Activated CD8-positive, alpha-beta T cell treated with anti-CD3 and anti-CD28 coated beads for 36 hours (primary cell): ENCODE data around the gene ZNF598. TPM values are rescaled to one million over a fixed set of nuclear protein-coding genes. Genes with fewer than 3 reads are reported as not detected.

ENCODE experiments used
- ATAC-seq: fragments of 200-7000 bp; cut with Tn5 transposase; one replicate; pipeline ENCODE4 v1.10.0; 2021; ENCODE audit warnings: mild to moderate bottlenecking, moderate library complexity
- CTCF ChIA-PET: fragments of 350-600 bp; sonication (Branson Sonifier 250); formaldehyde crosslinking; loops from one replicate; lab custom pipeline; 2021; ENCODE audit warnings: antibody characterized with exemption; lab: Charles Lee
- POLR2A ChIA-PET: fragments of 350-600 bp; sonication (Branson Sonifier 250); formaldehyde crosslinking; loops from one replicate; lab custom pipeline; 2021; ENCODE audit warnings: antibody characterized with exemption; lab: Charles Lee
- DNase-seq: peaks from one replicate; pipeline ENCODE4 v3.0.0-alpha.2; 2020
- H3K27ac Mint-ChIP-seq: one replicate; pipeline ENCODE4 v1.8.0; 2021; ENCODE audit warnings: mild to moderate bottlenecking, mixed read lengths
- H3K27me3 Mint-ChIP-seq: one replicate; pipeline ENCODE4 v1.8.0; 2021; ENCODE audit warnings: mixed read lengths
- H3K36me3 Mint-ChIP-seq: one replicate; pipeline ENCODE4 v1.8.0; 2021; ENCODE audit warnings: low read depth, mixed read lengths
- H3K4me1 Mint-ChIP-seq: one replicate; pipeline ENCODE4 v1.8.0; 2021; ENCODE audit warnings: low read depth, mixed read lengths
- H3K4me3 Mint-ChIP-seq: one replicate; pipeline ENCODE4 v1.8.0; 2021; ENCODE audit warnings: mild to moderate bottlenecking, moderate library complexity, mixed read lengths
- H3K9me3 Mint-ChIP-seq: one replicate; pipeline ENCODE4 v1.8.0; 2021; ENCODE audit warnings: mixed read lengths
- intact Hi-C: fragments of 100-400 bp; cut with micrococcal nuclease; formaldehyde crosslinking; loops from one replicate; pipeline ENCODE4 v1.10.0; 2022
- total RNA-seq, 2 experiments: library from RNA; stranded (reverse); gene quantifications; one replicate each; pipeline ENCODE4 v1.2.3, GENCODE V29; 2021
- TF ChIP-seq, protein P1 (sequence below): fragments of 200-600 bp; IDR thresholded peaks from one replicate; pipeline ENCODE4 v1.8.0; 2022; ENCODE audit warnings: antibody characterized with exemption, mild to moderate bottlenecking

Gene ZNF598
- total RNA-seq = 10 to 100 TPM; 85.5 to 90.3 TPM

- Mint-ChIP-seq H3K4me3 (peak within 1 kb of the TSS; percentile 97), H3K9me3 (no peaks in the 10 kb centered on the region), H3K36me3 (peaks cover 34% of the 10 kb centered on the region), H3K27ac (peak within 1 kb of the TSS; percentile 94), H3K4me1 (peaks cover 39% of the 10 kb centered on the region), H3K27me3 (no peaks in the 10 kb centered on the region)
- POLR2A ChIA-PET = interaction anchor here (1.1 to 2.8 kb wide), 5 partner anchors 14 to 142 kb away, joined by 5 to 12 read pairs (median 8); partner anchors contain the start of genes RPS2 and TBL3
- ATAC-seq (peak; percentile 94), DNase-seq (peak; percentile 83)
- intact Hi-C loops = no loop called here
- TF ChIP-seq, protein P1, sequence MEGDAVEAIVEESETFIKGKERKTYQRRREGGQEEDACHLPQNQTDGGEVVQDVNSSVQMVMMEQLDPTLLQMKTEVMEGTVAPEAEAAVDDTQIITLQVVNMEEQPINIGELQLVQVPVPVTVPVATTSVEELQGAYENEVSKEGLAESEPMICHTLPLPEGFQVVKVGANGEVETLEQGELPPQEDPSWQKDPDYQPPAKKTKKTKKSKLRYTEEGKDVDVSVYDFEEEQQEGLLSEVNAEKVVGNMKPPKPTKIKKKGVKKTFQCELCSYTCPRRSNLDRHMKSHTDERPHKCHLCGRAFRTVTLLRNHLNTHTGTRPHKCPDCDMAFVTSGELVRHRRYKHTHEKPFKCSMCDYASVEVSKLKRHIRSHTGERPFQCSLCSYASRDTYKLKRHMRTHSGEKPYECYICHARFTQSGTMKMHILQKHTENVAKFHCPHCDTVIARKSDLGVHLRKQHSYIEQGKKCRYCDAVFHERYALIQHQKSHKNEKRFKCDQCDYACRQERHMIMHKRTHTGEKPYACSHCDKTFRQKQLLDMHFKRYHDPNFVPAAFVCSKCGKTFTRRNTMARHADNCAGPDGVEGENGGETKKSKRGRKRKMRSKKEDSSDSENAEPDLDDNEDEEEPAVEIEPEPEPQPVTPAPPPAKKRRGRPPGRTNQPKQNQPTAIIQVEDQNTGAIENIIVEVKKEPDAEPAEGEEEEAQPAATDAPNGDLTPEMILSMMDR = no peak
- CTCF ChIA-PET = interaction anchor here (2.2 kb wide), 1 partner anchor 131 kb away, joined by 8 read pairs; no protein-coding TSS in a partner anchor
Observed at GRCh38 chr16:2009791-2010510, at the start of gene ZNF598. Gene ZNF598, minus strand, starts transcription at chr16:2009821.

DNA sequence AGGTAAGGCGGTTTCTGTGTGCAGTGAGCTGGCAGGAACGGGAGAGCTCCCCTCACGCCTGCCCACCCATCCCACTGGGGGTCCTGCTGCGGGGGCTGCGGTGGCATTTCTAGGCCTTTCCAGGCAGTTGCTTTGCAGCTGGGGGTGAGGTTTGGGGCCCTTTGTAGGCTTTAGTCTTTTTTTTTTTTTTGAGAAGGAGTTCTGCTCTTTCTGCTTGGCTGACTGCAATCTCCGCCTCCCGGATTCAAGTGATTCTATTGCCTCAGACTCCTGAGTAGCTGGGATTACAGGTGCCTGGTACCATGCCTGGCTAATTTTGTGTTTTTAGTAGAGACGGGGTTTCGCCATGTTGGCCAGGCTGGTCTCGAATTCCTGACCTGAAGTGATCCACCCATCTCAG, 49.3 kb upstream of the ZNF598 start:
- TF ChIP-seq, protein P1 = no peak
- ATAC-seq (no peak), DNase-seq (no peak)
- ChIA-PET CTCF (interaction anchor here (0.7 to 2.1 kb wide), 2 partner anchors 82 to 188 kb away, joined by 3 to 6 read pairs; no protein-coding TSS in a partner anchor), POLR2A (interaction anchor here (0.7 kb wide), 1 partner anchor 130 kb away, joined by 3 read pairs; no protein-coding TSS in a partner anchor)
- H3K4me3 Mint-ChIP-seq = no peak overlapping the region
- intact Hi-C loops = no loop called here
- peaks cover 1% of the 10 kb centered on the region for H3K36me3 Mint-ChIP-seq
- no peaks in the 10 kb centered on the region for H3K27me3 Mint-ChIP-seq
- H3K9me3 Mint-ChIP-seq = no peaks in the 10 kb centered on the region
- no peaks in the 10 kb centered on the region for H3K4me1 Mint-ChIP-seq
- H3K27ac Mint-ChIP-seq = no peak overlapping the region

DNA sequence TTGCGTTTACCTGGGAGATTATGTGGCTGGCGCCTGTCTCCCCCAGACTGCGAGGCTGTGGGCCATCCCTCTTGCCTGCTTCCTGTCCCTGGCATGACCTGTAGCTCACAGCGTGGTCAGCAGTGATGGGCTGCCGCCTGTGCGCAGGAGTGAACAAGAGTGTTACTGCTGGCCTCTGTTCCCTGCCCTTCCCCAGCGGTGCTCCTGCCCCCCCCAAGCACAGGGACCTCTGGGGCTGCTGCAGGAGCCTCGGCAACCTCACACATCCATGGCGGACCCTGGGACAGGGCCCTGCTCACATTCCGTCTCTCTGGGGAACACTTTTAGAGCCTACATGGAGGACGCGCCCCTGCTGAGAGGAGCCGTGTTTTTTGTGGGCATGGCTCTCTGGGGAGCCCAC, 48.8 kb upstream of the ZNF598 start:
- ATAC-seq = no peak
- intact Hi-C loops = no loop called here
- Mint-ChIP-seq H3K27me3 (no peaks in the 10 kb centered on the region), H3K9me3 (no peaks in the 10 kb centered on the region), H3K27ac (no peak overlapping the region), H3K4me1 (no peaks in the 10 kb centered on the region), H3K4me3 (no peak overlapping the region), H3K36me3 (peaks cover 6% of the 10 kb centered on the region)
- POLR2A ChIA-PET = no interaction called here
- CTCF ChIA-PET = interaction anchor here (2.1 kb wide), 1 partner anchor 82 kb away, joined by 6 read pairs; no protein-coding TSS in a partner anchor
- DNase-seq = no peak
- TF ChIP-seq, protein P1 = no peak

DNA sequence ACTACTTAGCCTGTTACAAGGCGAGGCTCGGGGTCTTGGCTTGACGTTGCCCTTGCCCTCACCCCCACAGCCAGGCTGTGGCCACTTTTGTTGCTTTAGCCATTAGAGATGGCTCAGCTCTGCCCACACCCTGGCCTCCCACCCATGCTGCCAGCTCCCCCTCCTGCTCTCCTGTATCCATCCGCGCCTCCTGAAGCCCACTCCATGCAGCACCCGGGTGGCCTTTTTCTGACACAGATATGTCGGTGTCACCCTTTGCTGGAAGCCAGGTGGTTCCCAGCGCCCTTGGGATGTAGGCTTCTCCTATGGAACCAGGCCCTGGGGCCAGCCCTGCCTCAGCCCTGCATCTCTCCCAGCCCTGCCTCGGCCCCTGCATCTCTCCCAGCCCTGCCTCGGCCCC, 47.8 kb upstream of the ZNF598 start:
- H3K9me3 Mint-ChIP-seq = no peaks in the 10 kb centered on the region
- TF ChIP-seq, protein P1 = no peak
- CTCF ChIA-PET = interaction anchor here (2.1 kb wide), 1 partner anchor 83 kb away, joined by 6 read pairs; no protein-coding TSS in a partner anchor
- ATAC-seq (no peak), DNase-seq (no peak)
- no peak overlapping the region for H3K4me3 Mint-ChIP-seq
- H3K4me1 Mint-ChIP-seq = no peaks in the 10 kb centered on the region
- no peaks in the 10 kb centered on the region for H3K27me3 Mint-ChIP-seq
- H3K27ac Mint-ChIP-seq = no peak overlapping the region
- intact Hi-C loops = no loop called here
- POLR2A ChIA-PET = interaction anchor here (0.7 kb wide), 1 partner anchor 589 kb away, joined by 3 read pairs; no protein-coding TSS in a partner anchor
- H3K36me3 Mint-ChIP-seq = peaks cover 6% of the 10 kb centered on the region
